K562 (cell line): ENCODE measurements around the gene KCNT1. TPM values are rescaled to one million over a fixed set of nuclear protein-coding genes. Genes with fewer than 3 reads are reported as not detected.

Experiments
- CHD7 ChIP-seq: fragments of 200-600 bp; sonication (generic); IDR thresholded peaks from one replicate; pipeline ENCODE4 v1.6.1; 2012; ENCODE audit warnings: mild to moderate bottlenecking, low read depth, low read length, inconsistent platforms
- polyA plus RNA-seq, 8 experiments: library from polyadenylated mRNA; depleted of rRNA in 4 of 8; stranded (reverse) in 5 of 8; unstranded in 3 of 8; fragments of >200 nt; fragmentation: Nextera tagmentation in 2 of 8; fragmentation: Illumina TruSeq in 1 of 8; extraction: Ambion mirVana in 2 of 8; extraction: Trizol in 1 of 8; gene quantifications; 2 replicates each; pipeline versions ENCODE4 v1.2.1 to v1.2.3, GENCODE V29; 2011 to 2014; ENCODE audit warnings: inconsistent platforms in 1 of 8, missing spikeins in 1 of 8
- total RNA-seq, 7 experiments: library from RNA; depleted of rRNA in 6 of 7; stranded (reverse); fragments of >200 nt in 6 of 7; fragmentation: Illumina TruSeq in 2 of 7; extraction: Trizol in 2 of 7; gene quantifications; 2 replicates each; pipeline versions ENCODE4 v1.2.1 to v1.2.3, GENCODE V29; 2011 to 2021; ENCODE audit warnings: low replicate concordance in 1 of 7

Gene KCNT1
- total and polyA plus RNA-seq, 9 of the 15 experiments (the other 6 are each of a cell fraction or from before 2014, with no cell fraction given), result 0.05 TPM; not detected in 8

DNA sequence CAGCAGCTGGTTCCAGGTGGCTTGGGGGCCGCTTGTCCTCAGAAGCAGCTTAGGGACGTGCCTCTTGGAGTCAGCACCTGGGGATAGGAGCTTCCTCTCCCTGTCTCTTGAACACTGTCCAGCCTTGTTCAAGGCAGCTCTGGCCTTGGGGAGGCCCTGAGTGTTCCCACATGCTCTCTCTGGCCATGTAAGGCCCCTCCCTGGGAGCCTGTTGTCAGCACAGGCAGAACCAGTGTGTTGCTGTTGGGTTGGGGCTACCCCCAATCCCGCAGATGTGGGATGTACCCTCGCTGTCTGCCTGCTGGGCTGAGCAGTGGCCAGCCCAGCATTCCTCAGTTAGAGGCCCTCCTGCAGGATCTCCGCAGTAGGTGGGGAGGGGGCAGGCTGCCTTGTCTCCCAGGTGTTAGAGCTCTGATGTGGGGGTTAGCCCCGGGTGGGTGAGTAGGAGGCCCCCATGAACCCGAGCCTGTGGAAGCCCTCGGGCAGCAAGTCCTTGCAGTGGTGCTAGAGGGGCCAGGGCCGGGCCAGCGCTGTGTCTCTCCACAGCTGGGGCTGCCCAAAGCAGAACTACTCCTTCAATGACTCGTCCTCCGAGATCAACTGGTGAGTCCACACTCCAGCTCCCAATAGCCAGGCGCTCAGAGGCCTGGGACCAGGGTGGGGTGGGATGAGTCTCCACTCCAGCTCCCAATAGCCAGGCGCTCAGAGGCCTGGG lies 51.6 kb downstream of the KCNT1 start (continued):
- TF ChIP-seq CHD7, result no peak
